ENCODE results near the gene TET1. TPM values are rescaled to one million over a fixed set of nuclear protein-coding genes. Genes with fewer than 3 reads are reported as not detected.
"Not testable (repeated sequence)": the region's sequence is repeated elsewhere in the genome, so short reads cannot be mapped to it uniquely, and the experiment has no call there.

The TET1 gene
- total RNA-seq, 1 donor from 2014 or later, result 2.4 TPM

DNA sequence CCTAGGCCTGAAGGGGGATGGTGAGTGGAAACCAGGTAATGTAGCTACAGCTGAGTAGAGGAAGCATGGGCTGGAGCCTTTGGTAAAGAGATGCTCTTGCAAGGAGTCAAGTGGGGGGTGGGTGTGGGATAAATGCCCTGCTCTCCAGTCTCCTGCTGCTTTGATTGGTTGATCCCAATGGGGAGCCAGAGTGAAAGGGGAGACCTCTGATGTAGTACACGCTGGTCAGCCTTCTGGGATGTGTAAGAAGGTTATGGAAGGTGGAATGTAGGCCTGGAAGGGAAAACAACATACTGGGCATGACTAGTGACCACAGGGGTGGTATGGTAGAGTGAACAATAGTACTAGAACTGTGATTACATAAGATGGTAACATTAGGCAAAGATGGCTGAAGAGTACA lies 44.3 kb downstream of the TET1 start:
- DNase-seq (ENCODE audit: extremely low read depth, low read depth, low spot score), result no peak

DNA sequence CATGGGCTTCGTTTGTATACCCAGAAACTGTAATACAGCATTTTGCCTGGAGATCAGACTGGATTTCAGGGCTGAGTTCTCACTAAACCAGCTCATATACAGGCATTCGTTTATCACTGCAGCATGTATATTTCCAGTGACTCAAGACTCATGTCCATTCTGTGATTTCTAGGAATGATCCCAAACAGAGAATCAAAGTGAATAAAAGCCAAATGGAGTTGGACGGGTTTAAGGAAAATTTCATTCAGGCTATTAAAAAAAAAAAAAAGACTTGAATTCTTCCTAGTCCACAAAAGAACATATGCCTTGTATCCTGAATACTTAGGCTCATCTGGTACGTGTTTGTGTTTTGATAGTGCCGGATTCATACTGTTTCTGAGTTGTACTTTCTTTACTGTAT lies 46.8 kb downstream of the TET1 start:
- DNase-seq (ENCODE audit: extremely low read depth, low read depth, low spot score), result no peak

- DNase-seq (ENCODE audit: extremely low read depth, low read depth, low spot score), result not testable (repeated sequence)
Observed at GRCh38 chr10:68610023-68610422, 49.9 kb downstream of the TET1 start.

DNA sequence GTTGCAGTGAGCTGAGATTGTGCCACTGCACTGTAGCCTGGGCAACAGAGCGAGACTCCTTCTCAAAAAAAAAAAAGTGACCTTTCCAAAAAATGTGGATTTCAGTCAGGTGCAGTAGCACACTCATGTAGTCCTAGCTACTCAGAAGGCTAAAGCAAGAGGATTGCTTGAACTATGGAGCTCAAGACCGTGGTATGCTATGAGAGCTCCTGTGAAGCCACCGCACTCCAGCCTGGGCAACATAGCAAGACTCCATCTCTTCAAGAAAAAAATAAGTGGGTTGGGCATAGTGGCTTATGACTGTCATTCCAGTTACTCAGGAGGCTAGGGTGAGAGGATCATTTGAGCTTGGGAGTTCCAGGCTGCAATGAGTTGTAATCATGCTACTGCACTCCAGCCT lies 51.1 kb downstream of the TET1 start:
- no peak for DNase-seq (ENCODE audit: extremely low read depth, low read depth, low spot score)

DNA sequence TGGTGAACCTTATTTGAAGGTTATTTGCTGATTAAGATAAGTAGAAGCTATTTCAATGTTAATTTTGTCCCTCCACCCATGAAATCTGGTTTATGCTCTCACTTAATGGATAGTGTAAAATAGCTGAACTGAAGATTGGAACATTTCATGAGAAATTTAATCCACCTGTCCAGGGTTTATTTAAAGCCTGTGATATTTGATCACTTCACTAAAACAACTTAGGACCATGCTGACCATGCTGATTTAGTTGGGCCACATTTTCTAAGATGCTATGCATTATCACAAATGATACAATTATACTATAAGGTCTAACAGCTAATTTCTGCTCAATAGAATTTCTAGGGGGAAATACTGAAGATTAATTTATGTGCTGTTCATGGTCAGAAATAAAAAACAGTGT lies 53.8 kb downstream of the TET1 start:
- not testable (repeated sequence) for DNase-seq (ENCODE audit: extremely low read depth, low read depth, low spot score)

DNA sequence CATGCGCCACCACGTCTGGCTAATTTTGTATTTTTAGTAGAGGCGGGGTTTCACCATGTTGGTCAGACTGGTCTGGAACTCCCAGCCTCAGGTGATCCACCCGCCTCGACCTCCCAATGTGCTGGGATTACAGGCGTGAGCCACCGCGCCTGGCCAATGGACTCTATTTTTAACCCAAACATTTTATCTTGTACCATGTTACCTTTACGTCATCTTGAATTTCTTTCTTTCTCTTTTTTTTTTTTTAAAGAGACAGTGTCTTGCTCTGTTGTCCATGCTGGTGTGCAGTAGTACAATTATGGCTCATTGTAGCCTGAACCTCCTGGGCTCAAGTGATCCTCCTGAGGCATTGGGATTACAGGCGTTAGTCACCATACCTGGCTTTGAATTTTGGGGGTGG lies 57.6 kb downstream of the TET1 start:
- DNase-seq (ENCODE audit: extremely low read depth, low read depth, low spot score), result not testable (repeated sequence)

GRCh38 chr10:68618234-68618633 lies 58.1 kb downstream of the TET1 start:
- DNase-seq (ENCODE audit: extremely low read depth, low read depth, low spot score), result no peak

- no peak for DNase-seq (ENCODE audit: extremely low read depth, low read depth, low spot score)
Observed at GRCh38 chr10:68619595-68619994, 59.5 kb downstream of the TET1 start.

DNA sequence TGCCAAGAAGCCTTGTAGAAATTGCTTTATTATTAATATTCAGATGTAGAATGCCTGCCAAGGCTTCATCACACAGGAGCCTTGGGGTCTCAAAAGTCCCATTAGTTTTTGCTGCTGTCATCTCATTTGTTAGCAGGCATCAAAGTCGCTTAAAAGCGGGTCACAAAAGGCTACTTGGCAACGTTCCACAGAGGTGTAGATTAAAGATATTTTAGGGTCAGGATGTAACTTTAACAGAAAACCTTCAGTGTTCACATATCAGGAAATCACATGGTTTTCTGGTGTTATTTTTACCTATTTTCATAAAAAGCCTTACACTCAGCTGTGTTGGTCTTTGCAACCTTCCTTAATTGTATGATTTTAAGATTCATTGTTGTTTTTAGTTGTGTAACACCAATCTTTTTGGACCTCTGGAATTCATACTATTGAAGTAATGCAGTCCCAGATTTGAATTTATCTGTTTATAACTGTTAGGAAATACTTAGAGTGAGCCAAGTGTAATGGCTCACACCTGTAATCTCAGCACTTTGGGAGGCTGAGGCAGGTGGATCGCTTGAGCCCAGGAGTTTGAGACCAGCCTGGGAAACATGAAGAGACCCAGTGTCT lies 65.3 kb downstream of the TET1 start:
- DNase-seq (ENCODE audit: extremely low read depth, low read depth, low spot score), result no peak

- DNase-seq (ENCODE audit: extremely low read depth, low read depth, low spot score), result no peak
Observed at GRCh38 chr10:68628576-68629127, 68.5 kb downstream of the TET1 start.

DNA sequence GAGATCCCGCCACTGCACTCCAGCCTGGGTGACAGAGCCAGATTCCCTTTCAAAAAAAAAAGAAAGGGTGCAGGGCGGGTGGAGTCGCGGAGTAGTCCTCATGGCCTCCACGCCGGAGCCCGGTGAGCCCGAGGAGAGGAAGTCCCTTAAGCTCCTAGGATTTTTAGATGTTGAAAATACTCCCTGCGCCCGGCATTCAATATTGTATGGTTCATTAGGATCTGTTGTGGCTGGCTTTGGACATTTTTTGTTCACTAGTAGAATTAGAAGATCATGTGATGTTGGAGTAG lies 72.1 kb downstream of the TET1 start:
- DNase-seq (ENCODE audit: extremely low read depth, low read depth, low spot score), result not testable (repeated sequence)

DNA sequence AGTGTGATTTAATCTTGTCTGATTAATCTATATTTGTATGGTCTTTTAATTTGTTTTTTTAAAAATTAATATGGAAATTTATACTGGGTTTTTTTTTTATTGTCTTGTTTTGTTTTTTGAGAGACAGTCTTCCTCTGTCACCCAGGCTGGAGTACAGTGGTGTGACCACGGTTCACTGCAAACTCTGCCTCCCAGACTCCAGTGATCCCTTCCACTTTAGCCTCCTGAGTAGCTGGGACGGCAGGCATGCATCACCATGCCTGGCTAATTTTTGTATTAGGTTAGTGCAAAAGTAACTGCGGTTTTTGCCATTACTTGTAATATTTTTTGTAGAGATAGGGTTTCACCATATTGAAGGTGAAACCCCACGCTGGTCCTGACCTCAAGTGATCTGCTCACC lies 73.1 kb downstream of the TET1 start:
- DNase-seq (ENCODE audit: extremely low read depth, low read depth, low spot score), result no peak

- no peak for DNase-seq (ENCODE audit: extremely low read depth, low read depth, low spot score)
Observed at GRCh38 chr10:68633816-68634466, 73.8 kb downstream of the TET1 start.

DNA sequence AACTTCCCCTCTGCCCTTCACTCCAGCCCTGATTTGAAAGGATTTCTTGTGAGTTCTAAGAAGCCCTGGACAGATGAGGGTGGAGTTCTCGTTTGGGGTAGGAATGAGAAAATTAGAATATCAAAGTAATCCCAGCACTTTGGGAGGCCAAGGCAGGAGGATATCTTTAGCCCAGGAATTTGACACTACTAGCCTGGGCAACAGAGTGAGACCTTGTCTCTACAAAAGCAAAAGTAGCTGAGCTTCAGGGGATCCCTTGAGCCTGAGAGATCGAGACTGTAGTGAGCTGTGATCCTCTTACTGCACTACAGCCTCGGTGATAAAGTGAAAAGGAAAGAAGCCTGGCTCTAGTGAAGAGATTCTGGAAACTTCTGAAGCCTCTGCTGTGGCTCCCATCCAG lies 76.2 kb downstream of the TET1 start:
- DNase-seq (ENCODE audit: extremely low read depth, low read depth, low spot score), result no peak

- DNase-seq (ENCODE audit: extremely low read depth, low read depth, low spot score), result not testable (repeated sequence)
Observed at GRCh38 chr10:68643550-68643949, 83.4 kb downstream of the TET1 start.

DNA sequence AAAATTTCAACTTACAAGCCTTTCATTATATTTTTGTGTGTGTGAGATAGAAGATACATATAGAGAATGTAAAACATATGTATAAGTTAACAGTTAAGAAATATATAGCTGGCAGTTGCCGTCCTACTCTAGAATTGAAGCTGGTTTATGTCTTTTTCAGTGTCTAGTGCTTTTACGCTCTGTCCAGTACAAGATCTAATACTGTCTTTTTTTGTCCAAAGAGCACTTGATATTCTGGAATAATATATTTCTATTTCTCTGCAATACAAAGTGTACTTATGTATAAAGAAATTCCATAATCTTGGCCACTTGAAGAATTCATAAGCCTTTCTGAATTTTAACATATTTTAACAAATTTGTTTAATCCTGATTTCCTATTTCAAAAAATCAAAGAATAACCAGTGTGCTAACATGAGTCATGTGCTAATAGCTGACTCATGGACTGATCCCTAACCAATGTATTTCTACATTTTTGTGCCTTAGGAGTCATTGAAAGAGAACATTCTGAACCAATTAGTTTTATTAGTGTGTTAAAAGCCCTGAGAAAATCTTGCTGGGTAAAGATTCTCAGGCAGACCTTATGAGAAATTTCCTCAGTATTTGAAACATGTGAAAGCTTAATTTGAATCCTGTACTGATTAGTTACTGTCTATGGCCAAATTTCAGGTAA lies 87.7 kb downstream of the TET1 start:
- no peak for DNase-seq (ENCODE audit: extremely low read depth, low read depth, low spot score)

GRCh38 chr10:68655620-68656126 lies 95.5 kb downstream of the TET1 start:
- DNase-seq (ENCODE audit: extremely low read depth, low read depth, low spot score), result no peak

GRCh38 chr10:68665841-68666240 lies 105.7 kb downstream of the TET1 start:
- no peak for DNase-seq (ENCODE audit: extremely low read depth, low read depth, low spot score)

GRCh38 chr10:68666280-68666760 lies 106.2 kb downstream of the TET1 start:
- DNase-seq (ENCODE audit: extremely low read depth, low read depth, low spot score), result no peak

DNA sequence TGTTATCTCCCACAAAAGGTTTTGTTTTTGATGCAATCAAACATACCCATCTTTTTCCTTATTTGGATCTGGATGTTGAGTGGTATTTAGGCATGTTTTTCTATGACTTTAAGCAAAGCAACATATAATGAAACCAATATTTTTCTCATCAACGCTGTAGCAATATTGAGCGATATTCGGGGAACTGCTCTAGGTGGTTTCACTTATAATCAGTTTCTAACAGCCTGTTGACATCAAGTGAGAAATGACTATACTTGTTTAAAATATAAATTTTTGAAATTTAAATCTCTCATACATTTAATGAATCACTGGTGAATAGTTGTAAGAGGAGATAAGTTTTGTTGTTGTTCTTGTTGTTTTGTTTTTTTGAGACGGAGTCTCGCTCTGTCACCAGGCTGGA lies 108.1 kb downstream of the TET1 start:
- no peak for DNase-seq (ENCODE audit: extremely low read depth, low read depth, low spot score)

DNA sequence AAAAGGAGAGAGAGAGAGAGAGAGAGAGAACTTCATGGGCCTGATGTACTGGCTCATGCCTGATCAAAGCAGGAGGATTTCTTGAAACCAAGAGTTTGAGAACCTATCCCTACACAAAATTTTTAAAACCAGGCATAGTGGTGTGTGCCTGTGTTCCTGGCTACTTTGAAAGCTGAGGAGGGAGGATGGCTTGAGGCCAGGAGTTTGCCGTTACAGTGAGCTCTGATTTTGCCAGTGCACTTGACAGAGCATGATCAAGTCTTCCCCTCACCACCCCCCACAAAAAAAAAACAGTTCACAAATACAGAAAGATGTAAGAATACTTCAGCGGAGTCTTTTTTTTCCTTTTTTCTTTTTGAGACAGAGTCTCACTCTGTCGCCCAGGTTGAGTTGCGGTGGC lies 108.8 kb downstream of the TET1 start:
- DNase-seq (ENCODE audit: extremely low read depth, low read depth, low spot score), result no peak

- DNase-seq (ENCODE audit: extremely low read depth, low read depth, low spot score), result no peak
Observed at GRCh38 chr10:68684413-68684812, 124.3 kb downstream of the TET1 start.
